22Rv1 (cell line): ENCODE data around the gene HABP2.

Experiments used
- CTCF ChIP-seq: fragments of 450-650 bp; IDR thresholded peaks from 2 replicates; pipeline ENCODE4 v1.5.1; 2017; ENCODE audit warnings: mild to moderate bottlenecking
- ZFX ChIP-seq: fragments of 450-650 bp; IDR thresholded peaks from 2 replicates; pipeline ENCODE4 v1.6.1; 2017; ENCODE audit warnings: antibody characterized with exemption, borderline replicate concordance

- TF ChIP-seq CTCF (no peak), ZFX (no peak)
Measured at GRCh38 chr10:113581092-113581491, 28.2 kb downstream of the HABP2 start.
